Measurements from ENCODE around the gene DPEP3.
"Not testable (repeated sequence)": the region's sequence is repeated elsewhere in the genome, so short reads cannot be mapped to it uniquely, and the experiment has no call there.

Gene DPEP3

DNA sequence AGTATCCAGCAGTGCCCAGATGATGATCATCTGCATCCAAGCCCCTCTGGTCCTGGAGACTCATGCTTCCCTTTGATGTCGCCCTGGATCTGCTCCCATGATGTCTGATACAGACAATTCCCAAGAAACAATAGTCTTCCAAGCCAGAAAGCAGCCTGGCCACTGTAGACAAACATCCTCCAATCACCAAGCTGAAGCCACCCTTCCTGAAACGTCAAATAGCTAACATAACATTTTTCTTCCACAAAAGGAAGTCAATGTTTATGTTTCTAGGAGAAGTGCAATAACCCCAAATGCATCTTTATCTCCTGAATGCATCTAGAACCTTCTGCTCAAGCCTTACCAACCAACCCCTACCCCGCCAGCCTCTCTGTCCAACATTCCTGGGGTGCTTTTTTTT lies 20.2 kb upstream of the DPEP3 start:
- H3K4me3 ChIP-seq (ENCODE audit: insufficient read length, low read depth) = no peak overlapping the region
- H3K36me3 ChIP-seq (ENCODE audit: insufficient read depth, insufficient read length, low read length) = no peaks in the 10 kb centered on the region
- peaks cover 2% of the 10 kb centered on the region for H3K4me1 ChIP-seq (ENCODE audit: insufficient read depth, insufficient read length)
- no peaks in the 10 kb centered on the region for H3K27me3 ChIP-seq (ENCODE audit: insufficient read depth, insufficient read length)
- peaks cover 7% of the 10 kb centered on the region; the same call in 1 of the 2 replicates for H3K9me3 ChIP-seq (ENCODE audit: insufficient read depth, low read length)
- no peak for DNase-seq (ENCODE audit: low read depth, low spot score)
- H3K9ac ChIP-seq (ENCODE audit: insufficient read length, low read depth) = no peak overlapping the region
- TF ChIP-seq YY1 (IDR thresholded peaks at IDR 0.05; ENCODE audit: insufficient read depth, insufficient read length) = no peak

DNA sequence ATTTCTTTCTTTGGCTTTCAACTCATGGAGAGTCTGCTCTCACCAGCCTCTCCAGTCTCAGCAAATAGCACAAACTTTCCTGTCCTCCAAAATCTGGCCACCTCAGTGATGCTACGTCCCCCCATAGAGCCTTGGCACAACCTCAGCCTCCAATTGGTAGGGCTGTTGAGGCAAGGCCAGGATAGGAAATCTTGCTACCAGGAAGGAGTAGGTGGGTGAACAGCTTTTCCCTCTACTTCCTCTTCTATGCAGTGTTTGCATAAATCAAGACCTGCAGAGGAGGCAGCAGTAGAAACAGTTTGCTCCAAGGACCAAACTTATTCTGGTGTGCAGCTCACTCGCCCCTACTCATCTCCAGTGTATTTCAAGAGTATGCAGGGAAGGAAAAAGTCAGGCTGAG lies 19.7 kb upstream of the DPEP3 start:
- H3K4me1 ChIP-seq (ENCODE audit: insufficient read depth, insufficient read length) = no peaks in the 10 kb centered on the region
- H3K27me3 ChIP-seq (ENCODE audit: insufficient read depth, insufficient read length) = no peaks in the 10 kb centered on the region
- no peak for DNase-seq (ENCODE audit: low read depth, low spot score)
- peaks cover 7% of the 10 kb centered on the region; the same call in 1 of the 2 replicates for H3K9me3 ChIP-seq (ENCODE audit: insufficient read depth, low read length)
- no peak overlapping the region for H3K4me3 ChIP-seq (ENCODE audit: insufficient read length, low read depth)
- no peak overlapping the region for H3K9ac ChIP-seq (ENCODE audit: insufficient read length, low read depth)
- no peaks in the 10 kb centered on the region for H3K36me3 ChIP-seq (ENCODE audit: insufficient read depth, insufficient read length, low read length)
- TF ChIP-seq YY1 (IDR thresholded peaks at IDR 0.05; ENCODE audit: insufficient read depth, insufficient read length) (no peak), SUZ12 (IDR thresholded peaks at IDR 0.05; ENCODE audit: extremely low read depth, insufficient read depth, insufficient read length) (no peak), ZNF274 (IDR thresholded peaks at IDR 0.05; ENCODE audit: low read depth, low read length) (no peak)

DNA sequence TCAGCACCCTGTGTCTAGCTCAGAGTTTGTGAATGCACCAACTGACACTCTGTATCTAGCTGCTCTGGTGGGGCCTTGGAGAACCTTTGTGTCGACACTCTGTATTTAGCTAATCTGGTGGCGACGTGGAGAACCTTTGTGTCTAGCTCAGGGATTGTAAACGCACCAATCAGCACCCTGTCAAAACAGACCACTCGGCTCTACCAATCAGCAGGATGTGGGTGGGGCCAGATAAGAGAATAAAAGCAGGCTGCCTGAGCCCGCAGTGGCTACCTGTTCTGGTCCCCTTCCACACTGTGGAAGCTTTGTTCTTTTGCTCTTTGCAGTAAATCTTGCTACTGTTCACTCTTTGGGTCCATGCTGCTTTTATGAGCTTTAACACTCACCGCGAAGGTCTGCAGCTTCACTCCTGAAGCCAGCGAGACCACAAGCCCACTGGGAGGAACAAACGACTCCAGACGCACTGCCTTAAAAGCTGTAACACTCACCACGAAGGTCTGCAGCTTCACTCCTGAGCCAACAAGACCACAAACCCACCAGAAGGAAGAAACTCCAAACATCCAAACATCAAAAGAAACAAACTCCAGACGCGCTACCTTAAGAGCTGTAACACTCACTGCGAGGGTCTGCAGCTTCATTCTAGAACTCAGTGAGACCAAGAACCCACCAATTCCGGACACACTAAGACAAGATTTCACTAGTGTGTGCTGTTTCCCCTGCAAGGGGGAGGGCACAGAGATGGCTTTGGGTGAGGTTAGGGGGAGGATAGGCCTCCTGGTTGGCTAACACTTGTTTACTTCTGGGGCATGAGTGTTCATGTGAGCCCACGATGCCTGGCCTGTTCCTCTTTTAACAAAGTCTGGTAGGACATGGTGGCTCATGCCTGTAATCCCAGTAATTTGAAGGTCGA lies 18.7 kb upstream of the DPEP3 start, which contains the start of gene DPEP2:
TSS of gene DPEP2 (minus strand) at position 706 of the 910 bp plus-strand sequence. CDS start 6,272 bp downstream, outside the sequence.
- H3K9ac ChIP-seq (ENCODE audit: insufficient read length, low read depth); H3K4me3 ChIP-seq (ENCODE audit: insufficient read length, low read depth): not testable (repeated sequence)

DNA sequence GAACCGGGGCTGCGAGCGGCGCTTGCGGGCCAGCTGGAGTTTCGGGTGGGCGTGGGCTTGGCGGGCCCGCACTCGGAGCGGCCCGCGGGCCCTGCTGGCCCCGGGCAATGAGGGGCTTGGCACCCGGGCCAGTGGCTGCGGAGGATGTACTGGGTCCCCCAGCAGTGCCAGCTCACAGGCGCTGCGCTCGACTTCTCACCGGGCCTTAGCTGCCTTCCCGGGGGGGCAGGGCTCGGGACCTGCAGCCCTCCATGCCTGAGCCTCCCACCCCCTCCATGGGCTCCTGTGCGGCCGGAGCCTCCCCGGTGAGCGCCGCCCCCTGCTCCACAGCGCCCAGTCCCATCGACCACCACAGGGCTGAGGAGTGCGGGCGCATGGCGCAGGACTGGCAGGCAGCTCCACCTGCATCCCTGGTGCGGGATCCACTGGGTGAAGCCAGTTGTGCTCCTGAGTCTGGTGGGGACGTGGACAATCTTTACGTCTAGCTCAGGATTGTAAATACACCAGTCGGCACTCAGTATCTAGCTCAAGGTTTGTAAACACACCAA lies 18.0 kb upstream of the DPEP3 start:
- not testable (repeated sequence) for H3K4me3 ChIP-seq (ENCODE audit: insufficient read length, low read depth); H3K9ac ChIP-seq (ENCODE audit: insufficient read length, low read depth); DNase-seq (ENCODE audit: low read depth, low spot score); H3K27me3 ChIP-seq (ENCODE audit: insufficient read depth, insufficient read length); H3K36me3 ChIP-seq (ENCODE audit: insufficient read depth, insufficient read length, low read length); H3K9me3 ChIP-seq (ENCODE audit: insufficient read depth, low read length); H3K4me1 ChIP-seq (ENCODE audit: insufficient read depth, insufficient read length)

More for the DNA sequence above, 18.7 kb upstream of the DPEP3 start, which contains the start of gene DPEP2:
- H3K36me3 ChIP-seq (ENCODE audit: insufficient read depth, insufficient read length, low read length); H3K9me3 ChIP-seq (ENCODE audit: insufficient read depth, low read length); DNase-seq (ENCODE audit: low read depth, low spot score); H3K4me1 ChIP-seq (ENCODE audit: insufficient read depth, insufficient read length); H3K27me3 ChIP-seq (ENCODE audit: insufficient read depth, insufficient read length): not testable (repeated sequence)

DNA sequence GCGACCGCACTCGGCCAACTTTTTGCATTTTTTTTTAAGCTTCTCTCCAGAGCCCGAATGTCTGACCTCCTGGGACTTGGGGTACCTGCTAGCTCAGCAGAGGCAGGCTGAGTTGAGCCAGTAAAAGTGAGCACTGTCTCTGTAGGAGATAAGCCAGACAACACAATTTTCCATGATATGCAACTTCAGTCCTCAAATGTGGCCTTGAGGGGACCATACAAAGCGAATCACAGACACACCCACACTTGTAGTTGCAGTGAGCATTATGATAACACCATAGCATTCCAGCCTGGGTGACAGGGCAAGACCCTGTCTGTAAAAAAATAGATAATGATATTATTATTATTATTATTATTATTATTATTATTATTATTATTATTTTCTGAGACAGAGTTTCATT lies 16.4 kb upstream of the DPEP3 start:
- no peak for DNase-seq (ENCODE audit: low read depth, low spot score)
- TF ChIP-seq SUZ12 (IDR thresholded peaks at IDR 0.05; ENCODE audit: extremely low read depth, insufficient read depth, insufficient read length) = no peak
- no peak for TF ChIP-seq YY1 (IDR thresholded peaks at IDR 0.05; ENCODE audit: insufficient read depth, insufficient read length)
- no peak for TF ChIP-seq ZNF274 (IDR thresholded peaks at IDR 0.05; ENCODE audit: low read depth, low read length)
- H3K36me3 ChIP-seq (ENCODE audit: insufficient read depth, insufficient read length, low read length) = no peaks in the 10 kb centered on the region
- peaks cover 14% of the 10 kb centered on the region for H3K27me3 ChIP-seq (ENCODE audit: insufficient read depth, insufficient read length)
- H3K4me3 ChIP-seq (ENCODE audit: insufficient read length, low read depth) = no peak overlapping the region
- H3K9ac ChIP-seq (ENCODE audit: insufficient read length, low read depth) = no peak overlapping the region
- peaks cover 5% of the 10 kb centered on the region for H3K4me1 ChIP-seq (ENCODE audit: insufficient read depth, insufficient read length)
- H3K9me3 ChIP-seq (ENCODE audit: insufficient read depth, low read length) = peaks cover 7% of the 10 kb centered on the region; the same call in 1 of the 2 replicates

DNA sequence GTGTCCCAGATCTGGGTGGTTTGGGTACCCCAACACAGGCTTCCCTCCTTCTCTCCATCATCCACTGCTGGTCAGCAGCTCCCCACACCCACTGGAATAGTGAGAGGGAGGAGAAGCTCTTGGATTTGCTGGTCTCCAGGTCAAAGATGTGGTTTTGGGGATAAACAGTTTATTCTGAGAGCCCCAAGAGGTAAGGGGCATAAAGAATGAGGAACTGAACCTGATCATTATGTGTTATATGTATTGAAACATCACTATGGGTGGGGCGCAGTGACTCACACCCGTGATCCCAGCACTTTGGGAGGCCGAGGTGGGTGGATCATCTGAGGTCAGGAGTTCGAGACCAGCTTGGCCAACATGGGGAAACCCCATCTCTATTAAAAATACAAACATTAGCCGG lies 15.1 kb upstream of the DPEP3 start:
- TF ChIP-seq YY1 (IDR thresholded peaks at IDR 0.05; ENCODE audit: insufficient read depth, insufficient read length) (no peak), ZNF274 (IDR thresholded peaks at IDR 0.05; ENCODE audit: low read depth, low read length) (no peak), SUZ12 (IDR thresholded peaks at IDR 0.05; ENCODE audit: extremely low read depth, insufficient read depth, insufficient read length) (no peak)
- Histone ChIP-seq H3K9me3 (ENCODE audit: insufficient read depth, low read length) (peaks cover 7% of the 10 kb centered on the region; the same call in 1 of the 2 replicates), H3K4me3 (ENCODE audit: insufficient read length, low read depth) (no peak overlapping the region), H3K27me3 (ENCODE audit: insufficient read depth, insufficient read length) (peaks cover 17% of the 10 kb centered on the region), H3K9ac (ENCODE audit: insufficient read length, low read depth) (no peak overlapping the region), H3K36me3 (ENCODE audit: insufficient read depth, insufficient read length, low read length) (no peaks in the 10 kb centered on the region), H3K4me1 (ENCODE audit: insufficient read depth, insufficient read length) (peaks cover 5% of the 10 kb centered on the region)
- no peak for DNase-seq (ENCODE audit: low read depth, low spot score)

DNA sequence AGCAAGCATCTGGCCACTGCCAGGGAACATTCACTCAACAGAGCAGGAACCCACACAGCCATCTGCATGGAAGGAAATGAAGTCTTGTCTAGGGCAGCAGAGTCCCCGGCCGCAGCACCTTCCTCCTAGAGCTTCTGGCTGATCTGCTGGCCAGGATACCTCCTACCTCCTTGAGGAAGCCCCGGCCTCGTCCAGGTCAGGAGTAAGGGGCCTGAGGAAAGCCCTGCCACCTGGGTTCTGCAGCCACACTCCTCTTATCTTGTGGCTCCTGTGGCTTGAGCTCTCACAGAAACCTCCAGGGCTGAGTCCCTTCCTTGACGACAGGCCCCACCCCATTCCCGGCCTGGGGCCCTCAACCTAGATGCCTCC lies 13.7 kb upstream of the DPEP3 start:
- not testable (repeated sequence) for H3K36me3 ChIP-seq (ENCODE audit: insufficient read depth, insufficient read length, low read length); H3K4me1 ChIP-seq (ENCODE audit: insufficient read depth, insufficient read length); H3K9me3 ChIP-seq (ENCODE audit: insufficient read depth, low read length); H3K9ac ChIP-seq (ENCODE audit: insufficient read length, low read depth); H3K4me3 ChIP-seq (ENCODE audit: insufficient read length, low read depth); DNase-seq (ENCODE audit: low read depth, low spot score)
- H3K27me3 ChIP-seq (ENCODE audit: insufficient read depth, insufficient read length) = peaks cover 20% of the 10 kb centered on the region
